ENCODE measurements around the gene SLCO2A1.

The SLCO2A1 gene

DNA sequence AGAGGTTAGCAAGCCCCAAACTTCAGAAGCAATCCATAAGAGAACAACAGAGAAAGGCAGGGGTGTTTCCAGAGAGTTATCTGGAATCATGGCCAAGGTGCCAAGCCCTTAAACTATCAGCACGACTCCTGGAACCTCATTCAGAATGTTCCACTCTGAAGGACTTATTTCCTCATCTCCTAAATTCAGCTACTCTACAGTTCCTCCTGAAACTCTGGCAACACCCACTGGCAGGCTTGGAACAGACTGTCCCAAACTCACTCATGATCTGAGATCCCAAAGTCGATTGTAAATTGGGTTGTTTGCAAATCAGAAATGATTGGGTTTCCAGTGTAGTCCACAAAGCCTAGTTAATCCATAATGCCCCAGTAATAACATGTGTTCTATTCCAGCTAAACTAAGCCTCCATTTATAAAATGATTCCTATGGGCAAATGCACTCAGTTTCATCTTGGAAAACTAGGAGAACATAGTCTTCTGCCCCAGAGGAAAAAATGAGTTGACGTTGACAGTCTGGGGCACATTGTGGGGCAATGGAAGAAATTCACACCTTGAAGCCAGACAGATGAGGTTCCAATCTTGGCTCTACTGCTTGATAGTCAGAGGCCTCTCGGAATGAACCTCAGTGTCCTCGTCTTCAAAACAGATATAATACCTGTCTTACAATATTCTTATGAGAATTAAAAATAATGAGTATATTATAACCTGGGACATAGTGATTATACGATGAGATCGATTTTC lies 65.9 kb downstream of the SLCO2A1 start:
- Histone ChIP-seq H3K4me3 (ENCODE audit: low read depth in 1 of 2, low read length in 1 of 2) (no peak overlapping the region), H3K9me3 (no peaks in the 10 kb centered on the region), H3K4me1 (ENCODE audit: control insufficient read depth in 1 of 2, insufficient read depth in 1 of 2, low read depth in 1 of 2, low read length in 1 of 2) (peaks cover 5% of the 10 kb centered on the region in 2 experiments), H3K27ac (no peak overlapping the region), H3K36me3 (no peaks in the 10 kb centered on the region), H3K27me3 (no peaks in the 10 kb centered on the region)
- TF ChIP-seq, protein P1, sequence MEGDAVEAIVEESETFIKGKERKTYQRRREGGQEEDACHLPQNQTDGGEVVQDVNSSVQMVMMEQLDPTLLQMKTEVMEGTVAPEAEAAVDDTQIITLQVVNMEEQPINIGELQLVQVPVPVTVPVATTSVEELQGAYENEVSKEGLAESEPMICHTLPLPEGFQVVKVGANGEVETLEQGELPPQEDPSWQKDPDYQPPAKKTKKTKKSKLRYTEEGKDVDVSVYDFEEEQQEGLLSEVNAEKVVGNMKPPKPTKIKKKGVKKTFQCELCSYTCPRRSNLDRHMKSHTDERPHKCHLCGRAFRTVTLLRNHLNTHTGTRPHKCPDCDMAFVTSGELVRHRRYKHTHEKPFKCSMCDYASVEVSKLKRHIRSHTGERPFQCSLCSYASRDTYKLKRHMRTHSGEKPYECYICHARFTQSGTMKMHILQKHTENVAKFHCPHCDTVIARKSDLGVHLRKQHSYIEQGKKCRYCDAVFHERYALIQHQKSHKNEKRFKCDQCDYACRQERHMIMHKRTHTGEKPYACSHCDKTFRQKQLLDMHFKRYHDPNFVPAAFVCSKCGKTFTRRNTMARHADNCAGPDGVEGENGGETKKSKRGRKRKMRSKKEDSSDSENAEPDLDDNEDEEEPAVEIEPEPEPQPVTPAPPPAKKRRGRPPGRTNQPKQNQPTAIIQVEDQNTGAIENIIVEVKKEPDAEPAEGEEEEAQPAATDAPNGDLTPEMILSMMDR (IDR thresholded peaks at IDR 0.05) = no peak

- Histone ChIP-seq H3K9me3 (no peaks in the 10 kb centered on the region), H3K4me1 (ENCODE audit: control insufficient read depth in 1 of 2, insufficient read depth in 1 of 2, low read depth in 1 of 2, low read length in 1 of 2) (peaks cover 5% of the 10 kb centered on the region in 2 experiments), H3K4me3 (ENCODE audit: low read depth in 1 of 2, low read length in 1 of 2) (no peak overlapping the region), H3K27me3 (no peaks in the 10 kb centered on the region), H3K36me3 (no peaks in the 10 kb centered on the region), H3K27ac (no peak overlapping the region)
- TF ChIP-seq, protein P1 (IDR thresholded peaks at IDR 0.05) = no peak
Measured at GRCh38 chr3:133962849-133963248, 66.9 kb downstream of the SLCO2A1 start.

DNA sequence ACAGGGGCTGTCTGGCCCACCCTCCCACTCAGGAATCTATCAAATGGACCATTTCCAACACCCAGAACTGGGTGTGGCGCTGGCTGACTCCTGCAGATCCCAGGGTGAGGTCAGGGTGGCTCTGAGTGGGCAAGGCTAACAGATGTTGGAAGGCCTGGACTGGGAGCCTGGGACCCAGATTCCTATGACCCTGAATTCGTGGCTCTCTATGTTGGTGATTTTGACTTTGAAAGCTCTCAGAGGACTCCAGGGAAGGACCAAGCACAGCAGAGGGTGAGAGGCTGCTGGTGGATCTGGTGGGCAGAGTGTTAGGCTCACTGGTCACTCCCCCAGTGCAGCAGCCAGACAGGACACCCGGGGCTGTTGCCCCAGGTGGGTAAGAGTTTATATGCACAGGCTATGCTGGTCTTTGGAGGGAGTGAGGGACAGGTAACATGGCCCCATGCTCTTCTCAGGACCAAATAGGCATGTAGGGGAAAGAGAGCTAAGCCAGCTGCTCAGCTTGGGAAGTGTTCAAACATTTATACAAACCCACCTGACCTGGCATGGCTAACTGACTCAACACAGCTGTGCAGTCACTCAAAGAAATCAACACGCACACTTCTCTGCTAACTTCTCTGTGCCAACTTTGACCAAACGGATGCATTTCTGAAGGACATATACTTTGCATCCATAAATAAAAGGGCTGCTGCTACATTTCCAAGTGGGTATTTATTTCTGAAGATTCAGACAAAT lies 71.5 kb downstream of the SLCO2A1 start:
- no peaks in the 10 kb centered on the region for H3K36me3 ChIP-seq
- TF ChIP-seq, protein P1 (IDR thresholded peaks at IDR 0.05) = no peak
- no peaks in the 10 kb centered on the region for H3K27me3 ChIP-seq
- H3K9me3 ChIP-seq = no peaks in the 10 kb centered on the region
- H3K4me3 ChIP-seq (ENCODE audit: low read depth in 1 of 2, low read length in 1 of 2) = no peak overlapping the region
- no peaks in the 10 kb centered on the region for H3K4me1 ChIP-seq (ENCODE audit: control insufficient read depth in 1 of 2, insufficient read depth in 1 of 2, low read depth in 1 of 2, low read length in 1 of 2)
- H3K27ac ChIP-seq = no peak overlapping the region

DNA sequence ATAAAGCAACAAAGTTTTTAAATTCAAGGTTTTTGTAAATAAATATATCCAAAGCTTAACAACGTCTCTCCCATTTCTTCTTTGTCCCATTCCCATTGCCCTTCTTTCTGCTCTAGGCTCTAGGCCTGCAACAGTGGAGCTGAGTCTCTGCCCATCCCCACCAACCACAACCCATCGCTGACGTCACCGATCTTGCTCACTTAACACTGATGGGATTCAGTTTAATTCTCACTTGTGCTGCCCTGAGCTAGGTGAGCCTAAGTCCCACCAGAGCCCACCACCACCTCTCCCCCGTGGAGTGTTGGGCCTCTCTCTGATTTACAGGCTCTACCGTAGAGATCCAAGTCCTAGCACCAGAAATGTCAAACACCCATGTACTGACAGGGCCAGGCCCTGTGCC lies 72.7 kb downstream of the SLCO2A1 start:
- Histone ChIP-seq H3K27me3 (no peaks in the 10 kb centered on the region), H3K4me3 (ENCODE audit: low read depth in 1 of 2, low read length in 1 of 2) (no peak overlapping the region), H3K27ac (no peak overlapping the region), H3K9me3 (no peaks in the 10 kb centered on the region), H3K4me1 (ENCODE audit: control insufficient read depth in 1 of 2, insufficient read depth in 1 of 2, low read depth in 1 of 2, low read length in 1 of 2) (no peaks in the 10 kb centered on the region), H3K36me3 (no peaks in the 10 kb centered on the region)
- TF ChIP-seq, protein P1 (IDR thresholded peaks at IDR 0.05) = no peak

- Histone ChIP-seq H3K9me3 (no peaks in the 10 kb centered on the region), H3K36me3 (no peaks in the 10 kb centered on the region), H3K27me3 (no peaks in the 10 kb centered on the region), H3K4me1 (ENCODE audit: control insufficient read depth in 1 of 2, insufficient read depth in 1 of 2, low read depth in 1 of 2, low read length in 1 of 2) (no peaks in the 10 kb centered on the region), H3K4me3 (ENCODE audit: low read depth in 1 of 2, low read length in 1 of 2) (no peak overlapping the region), H3K27ac (no peak overlapping the region)
- TF ChIP-seq, protein P1 (IDR thresholded peaks at IDR 0.05) = no peak
Measured at GRCh38 chr3:133956353-133956752, 73.4 kb downstream of the SLCO2A1 start.

Measured in neutrophil (primary cell).